ENCODE results near the gene CHCHD4. TPM values are rescaled to one million over a fixed set of nuclear protein-coding genes. Genes with fewer than 3 reads are reported as not detected.
"Not testable (repeated sequence)": the region's sequence is repeated elsewhere in the genome, so short reads cannot be mapped to it uniquely, and the experiment has no call there.

Gene CHCHD4
- total RNA-seq, 1 donor from 2014 or later, result 8.7 TPM

GRCh38 chr3:14134291-14134690, 9.6 kb upstream of the CHCHD4 start:
- no peak for DNase-seq

GRCh38 chr3:14133876-14134275, 9.2 kb upstream of the CHCHD4 start:
- no peak for DNase-seq

- no peak for DNase-seq
Measured at GRCh38 chr3:14133188-14133800, 8.6 kb upstream of the CHCHD4 start.

GRCh38 chr3:14132689-14133088, 8.0 kb upstream of the CHCHD4 start:
- DNase-seq, result no peak

- DNase-seq, result no peak
Measured at GRCh38 chr3:14132120-14132519, 7.5 kb upstream of the CHCHD4 start.

- no peak for DNase-seq
Measured at GRCh38 chr3:14131134-14131533, 6.5 kb upstream of the CHCHD4 start.

GRCh38 chr3:14130707-14131106, 6.0 kb upstream of the CHCHD4 start:
- no peak for DNase-seq

GRCh38 chr3:14130230-14130629, 5.6 kb upstream of the CHCHD4 start:
- DNase-seq, result no peak

- no peak for DNase-seq
Measured at GRCh38 chr3:14129296-14129695, 4.6 kb upstream of the CHCHD4 start.

GRCh38 chr3:14128724-14129123, 4.1 kb upstream of the CHCHD4 start:
- no peak for DNase-seq

- no peak for DNase-seq
Measured at GRCh38 chr3:14127516-14128161, 3.0 kb upstream of the CHCHD4 start.

- no peak for DNase-seq
Measured at GRCh38 chr3:14126887-14127505, 2.3 kb upstream of the CHCHD4 start.

GRCh38 chr3:14126017-14126886, 1.6 kb upstream of the CHCHD4 start:
- no peak for DNase-seq

GRCh38 chr3:14125193-14126016, 735 bp upstream of the CHCHD4 start:
- peak; percentile 66 for DNase-seq

- DNase-seq, result peak; percentile 66
Measured at GRCh38 chr3:14124223-14124614, 451 bp downstream of the CHCHD4 start.

GRCh38 chr3:14123308-14124222, 1.1 kb downstream of the CHCHD4 start:
- no peak for DNase-seq

- DNase-seq, result no peak
Measured at GRCh38 chr3:14122301-14122700, 2.4 kb downstream of the CHCHD4 start.

- DNase-seq, result no peak
Measured at GRCh38 chr3:14121859-14122258, 2.8 kb downstream of the CHCHD4 start.

- DNase-seq, result not testable (repeated sequence)
Measured at GRCh38 chr3:14120921-14121448, 3.7 kb downstream of the CHCHD4 start.

- DNase-seq, result no peak
Measured at GRCh38 chr3:14120111-14120920, 4.4 kb downstream of the CHCHD4 start.

All from occipital lobe (tissue), 2 donors.